Measurements from ENCODE around the gene MRPL38. TPM values are rescaled to one million over a fixed set of nuclear protein-coding genes. Genes with fewer than 3 reads are reported as not detected.

Gene MRPL38
- total RNA-seq, 1 donor from 2014 or later: 67.8 TPM

DNA sequence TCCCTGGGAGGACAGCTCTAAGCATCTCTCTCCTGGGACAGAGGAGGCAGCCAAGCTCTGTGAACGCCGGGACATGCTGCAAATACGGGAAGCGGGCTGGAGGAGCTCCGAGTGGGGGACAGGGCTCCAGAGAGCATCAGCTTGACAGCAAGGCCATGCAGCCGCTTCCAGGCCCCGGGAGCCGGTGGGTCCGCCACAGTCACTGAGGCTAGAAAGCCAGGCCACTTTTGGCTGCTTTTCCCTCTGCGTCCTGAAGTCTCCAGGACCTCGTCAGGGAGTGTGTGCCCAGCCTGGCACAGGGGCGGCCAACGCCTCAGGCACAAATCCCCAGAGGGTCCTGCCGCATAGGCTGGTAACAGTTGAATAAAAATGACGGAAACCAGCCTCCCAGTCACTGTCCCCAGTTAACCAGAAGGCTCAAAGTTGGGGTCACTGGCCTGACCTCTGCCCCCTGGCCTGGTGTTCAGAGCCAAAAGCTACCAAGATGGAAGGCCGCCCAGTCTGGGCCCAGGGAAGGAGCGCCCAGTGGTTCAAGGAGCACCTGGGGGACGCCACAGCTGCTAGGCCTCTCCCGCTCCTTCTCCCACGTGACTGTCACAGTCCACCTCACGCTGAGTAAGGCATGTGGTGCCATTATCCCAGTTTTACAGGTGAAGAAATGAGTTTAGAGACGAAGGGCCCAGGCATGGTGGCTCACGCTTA, 4.8 kb downstream of the MRPL38 start:
- TF ChIP-seq POLR2AphosphoS5 (IDR thresholded peaks at IDR 0.05; ENCODE audit: insufficient read depth in 1 of 2, low read depth in 1 of 2): no peak
- TF ChIP-seq POLR2A (IDR thresholded peaks at IDR 0.05): no peak
- intact Hi-C loops (cut with DNase I): no loop called here
- Histone ChIP-seq H3K4me1 (peaks cover 36% of the 10 kb centered on the region), H3K36me3 (peaks cover 0 to 35% of the 10 kb centered on the region in 2 donors), H3K9me3 (no peaks in the 10 kb centered on the region), H3K27ac (no peak overlapping the region), H3K27me3 (no peaks in the 10 kb centered on the region), H3K4me3 (no peak overlapping the region)
- DNase-seq (ENCODE audit: extremely low spot score in 2 of 2): no peak

DNA sequence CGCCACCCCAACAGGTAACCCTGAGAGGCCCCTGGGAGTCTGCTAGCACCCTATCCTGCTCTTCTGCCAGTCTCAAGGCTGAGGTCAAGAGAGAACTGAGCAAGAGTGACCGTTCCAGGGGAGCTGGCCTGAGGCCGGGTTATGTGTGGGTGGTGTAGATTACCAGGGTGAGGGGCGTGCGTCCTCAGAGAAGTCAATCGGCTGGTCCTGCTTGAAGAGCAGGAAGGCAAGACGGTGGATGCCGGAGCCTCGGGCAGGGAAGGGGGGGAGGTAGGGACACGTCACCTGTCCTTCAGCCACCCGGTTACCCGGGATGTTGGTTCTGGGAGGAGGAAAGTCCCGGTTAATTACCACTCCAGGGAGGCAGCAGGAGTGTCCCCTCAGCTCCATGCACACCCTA, 5.3 kb downstream of the MRPL38 start:
- intact Hi-C loops (cut with DNase I): no loop called here
- no peak overlapping the region for H3K27ac ChIP-seq
- no peaks in the 10 kb centered on the region for H3K9me3 ChIP-seq
- no peaks in the 10 kb centered on the region for H3K27me3 ChIP-seq
- TF ChIP-seq POLR2AphosphoS5 (IDR thresholded peaks at IDR 0.05; ENCODE audit: insufficient read depth in 1 of 2, low read depth in 1 of 2) (no peak), POLR2A (IDR thresholded peaks at IDR 0.05) (no peak)
- TF ChIP-seq, protein P1, sequence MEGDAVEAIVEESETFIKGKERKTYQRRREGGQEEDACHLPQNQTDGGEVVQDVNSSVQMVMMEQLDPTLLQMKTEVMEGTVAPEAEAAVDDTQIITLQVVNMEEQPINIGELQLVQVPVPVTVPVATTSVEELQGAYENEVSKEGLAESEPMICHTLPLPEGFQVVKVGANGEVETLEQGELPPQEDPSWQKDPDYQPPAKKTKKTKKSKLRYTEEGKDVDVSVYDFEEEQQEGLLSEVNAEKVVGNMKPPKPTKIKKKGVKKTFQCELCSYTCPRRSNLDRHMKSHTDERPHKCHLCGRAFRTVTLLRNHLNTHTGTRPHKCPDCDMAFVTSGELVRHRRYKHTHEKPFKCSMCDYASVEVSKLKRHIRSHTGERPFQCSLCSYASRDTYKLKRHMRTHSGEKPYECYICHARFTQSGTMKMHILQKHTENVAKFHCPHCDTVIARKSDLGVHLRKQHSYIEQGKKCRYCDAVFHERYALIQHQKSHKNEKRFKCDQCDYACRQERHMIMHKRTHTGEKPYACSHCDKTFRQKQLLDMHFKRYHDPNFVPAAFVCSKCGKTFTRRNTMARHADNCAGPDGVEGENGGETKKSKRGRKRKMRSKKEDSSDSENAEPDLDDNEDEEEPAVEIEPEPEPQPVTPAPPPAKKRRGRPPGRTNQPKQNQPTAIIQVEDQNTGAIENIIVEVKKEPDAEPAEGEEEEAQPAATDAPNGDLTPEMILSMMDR (IDR thresholded peaks at IDR 0.05): no peak
- DNase-seq (ENCODE audit: extremely low spot score in 2 of 2): no peak
- H3K4me3 ChIP-seq: no peak overlapping the region
- H3K4me1 ChIP-seq: peaks cover 40% of the 10 kb centered on the region
- peaks cover 0 to 35% of the 10 kb centered on the region in 2 donors for H3K36me3 ChIP-seq

DNA sequence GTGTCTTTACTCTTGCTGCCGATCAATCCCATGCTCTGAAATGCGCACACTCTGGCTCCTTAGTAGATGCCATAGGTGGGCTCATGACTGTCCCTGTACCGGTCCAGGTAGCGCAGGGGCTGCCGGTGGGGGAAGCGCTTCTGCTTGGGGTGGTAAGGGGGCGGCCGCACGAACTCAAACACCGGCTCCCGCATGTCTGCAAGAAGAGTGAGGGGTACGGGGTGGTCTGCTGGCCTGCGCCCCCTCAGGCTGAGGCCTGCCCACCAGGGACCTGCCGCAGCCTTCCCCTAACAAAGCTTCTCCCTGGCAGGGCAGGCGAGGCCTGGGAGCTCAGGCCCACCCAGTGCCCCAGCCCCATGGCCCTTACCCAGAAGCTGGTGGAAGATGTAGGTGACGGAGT, 5.9 kb downstream of the MRPL38 start:
- intact Hi-C loops (cut with DNase I): no loop called here
- H3K36me3 ChIP-seq: peaks cover 0 to 35% of the 10 kb centered on the region in 2 donors

GRCh38 chr17:75898065-75898464, 6.6 kb downstream of the MRPL38 start:
- H3K4me1 ChIP-seq: peaks cover 38% of the 10 kb centered on the region
- peak overlapping the region; percentile 94 for H3K27ac ChIP-seq
- H3K27me3 ChIP-seq: no peaks in the 10 kb centered on the region
- TF ChIP-seq POLR2AphosphoS5 (IDR thresholded peaks at IDR 0.05; ENCODE audit: insufficient read depth in 1 of 2, low read depth in 1 of 2) (no peak), POLR2A (IDR thresholded peaks at IDR 0.05) (no peak)
- TF ChIP-seq, protein P1 (IDR thresholded peaks at IDR 0.05): no peak
- H3K36me3 ChIP-seq: peaks cover 0 to 35% of the 10 kb centered on the region in 2 donors
- no peaks in the 10 kb centered on the region for H3K9me3 ChIP-seq
- intact Hi-C loops (cut with DNase I): no loop called here
- no peak for DNase-seq (ENCODE audit: extremely low spot score in 2 of 2)
- no peak overlapping the region for H3K4me3 ChIP-seq

More for the DNA sequence above, 5.9 kb downstream of the MRPL38 start:
- Histone ChIP-seq H3K4me3 (no peak overlapping the region), H3K9me3 (no peaks in the 10 kb centered on the region), H3K27ac (no peak overlapping the region), H3K4me1 (peaks cover 40% of the 10 kb centered on the region), H3K27me3 (no peaks in the 10 kb centered on the region)
- no peak for DNase-seq (ENCODE audit: extremely low spot score in 2 of 2)
- TF ChIP-seq POLR2A (IDR thresholded peaks at IDR 0.05): no peak
- no peak for TF ChIP-seq POLR2AphosphoS5 (IDR thresholded peaks at IDR 0.05; ENCODE audit: insufficient read depth in 1 of 2, low read depth in 1 of 2)

- intact Hi-C loops (cut with DNase I): no loop called here
Measured at GRCh38 chr17:75897160-75898019, 7.3 kb downstream of the MRPL38 start.

More at GRCh38 chr17:75897160-75898019, 7.3 kb downstream of the MRPL38 start:
- TF ChIP-seq POLR2A (IDR thresholded peaks at IDR 0.05): no peak
- TF ChIP-seq POLR2AphosphoS5 (IDR thresholded peaks at IDR 0.05; ENCODE audit: insufficient read depth in 1 of 2, low read depth in 1 of 2): no peak
- TF ChIP-seq, protein P1 (IDR thresholded peaks at IDR 0.05): no peak
- no peaks in the 10 kb centered on the region for H3K27me3 ChIP-seq
- peaks cover 42% of the 10 kb centered on the region for H3K4me1 ChIP-seq
- peaks cover 0 to 35% of the 10 kb centered on the region in 2 donors for H3K36me3 ChIP-seq
- DNase-seq (ENCODE audit: extremely low spot score in 2 of 2): no peak
- peak overlapping the region; percentile 94 for H3K27ac ChIP-seq
- H3K4me3 ChIP-seq: peak overlapping the region; percentile 59 to 87
- no peaks in the 10 kb centered on the region for H3K9me3 ChIP-seq
